ENCODE data around the gene ARAP1. TPM values are rescaled to one million over a fixed set of nuclear protein-coding genes. Genes with fewer than 3 reads are reported as not detected.

ARAP1 gene
- total and polyA plus RNA-seq, 8 donors: 21.5 to 73.5 (median 37.9) TPM

GRCh38 chr11:72720784-72721183, 31.4 kb downstream of the ARAP1 start:
- TF ChIP-seq CTCF (IDR thresholded peaks at IDR 0.05): no peak
- Histone ChIP-seq H3K36me3 (no peaks in the 10 kb centered on the region), H3K4me3 (peak overlapping the region; percentile 44 to 67 (median 58)), H3K27me3 (no peaks in the 10 kb centered on the region), H3K27ac (peak overlapping the region; percentile 65 to 94 (median 75)), H3K9me3 (no peaks in the 10 kb centered on the region), H3K4me1 (peaks cover 13 to 27% (median 20%) of the 10 kb centered on the region in 3 donors)
- FAIRE-seq (no peak), ATAC-seq (peak in 1 of 4 donors; percentile 0), DNase-seq (peak in 2 of 6 donors; percentile 45 to 60)
- 17 to 19% methylated on average over 4 of the region's 4 CpGs for WGBS, 2 donors
- intact Hi-C loops (cut with DNase I): loop anchor here in 1 of 3 donors (10.0 kb wide), 1 partner anchor 64 kb away; no protein-coding TSS in a partner anchor

GRCh38 chr11:72720047-72720446, 32.2 kb downstream of the ARAP1 start:
- FAIRE-seq: no peak
- DNase-seq: peak in 2 of 6 donors; percentile 29 to 51
- Histone ChIP-seq H3K9me3 (no peaks in the 10 kb centered on the region), H3K4me3 (peak overlapping the region in 2 of 4 donors; percentile 58 to 59), H3K27me3 (no peaks in the 10 kb centered on the region), H3K36me3 (no peaks in the 10 kb centered on the region), H3K27ac (peak overlapping the region in 3 of 4 donors; percentile 13 to 94 (median 77)), H3K4me1 (peaks cover 13 to 27% (median 20%) of the 10 kb centered on the region in 3 donors)
- 48 to 56% methylated on average over 3 of the region's 3 CpGs for WGBS, 2 donors
- no peak for ATAC-seq
- intact Hi-C loops (cut with DNase I): loop anchor here in 1 of 3 donors (10.0 kb wide), 1 partner anchor 65 kb away; no protein-coding TSS in a partner anchor
- no peak for TF ChIP-seq CTCF (IDR thresholded peaks at IDR 0.05)

- 41 to 49% methylated on average over 4 of the region's 4 CpGs for WGBS, 2 donors
- Histone ChIP-seq H3K9me3 (no peaks in the 10 kb centered on the region), H3K27me3 (no peaks in the 10 kb centered on the region), H3K4me3 (peak overlapping the region in 1 of 4 donors; percentile 58), H3K4me1 (peaks cover 13 to 27% (median 20%) of the 10 kb centered on the region in 3 donors), H3K27ac (peak overlapping the region in 3 of 4 donors; percentile 13 to 77 (median 54)), H3K36me3 (no peaks in the 10 kb centered on the region)
- DNase-seq (peak in 1 of 6 donors; percentile 10), ATAC-seq (no peak), FAIRE-seq (no peak)
- intact Hi-C loops (cut with DNase I): no loop called here
- no peak for TF ChIP-seq CTCF (IDR thresholded peaks at IDR 0.05)
Observed at GRCh38 chr11:72719551-72719950, 32.7 kb downstream of the ARAP1 start.

GRCh38 chr11:72719144-72719543, 33.1 kb downstream of the ARAP1 start:
- Histone ChIP-seq H3K27me3 (no peaks in the 10 kb centered on the region), H3K9me3 (no peaks in the 10 kb centered on the region), H3K4me1 (peaks cover 13 to 27% (median 20%) of the 10 kb centered on the region in 3 donors), H3K4me3 (peak overlapping the region in 1 of 4 donors; percentile 58), H3K27ac (peak overlapping the region in 2 of 4 donors; percentile 54 to 77), H3K36me3 (no peaks in the 10 kb centered on the region)
- TF ChIP-seq CTCF (IDR thresholded peaks at IDR 0.05): no peak
- ATAC-seq (no peak), FAIRE-seq (no peak), DNase-seq (peak in 1 of 6 donors; percentile 44)
- intact Hi-C loops (cut with DNase I): no loop called here
- 1 to 8% methylated on average over 2 of the region's 2 CpGs for WGBS, 2 donors

- Histone ChIP-seq H3K27ac (peak overlapping the region in 1 of 4 donors; percentile 77), H3K36me3 (no peaks in the 10 kb centered on the region), H3K9me3 (no peaks in the 10 kb centered on the region), H3K4me1 (peaks cover 13 to 24% (median 20%) of the 10 kb centered on the region in 3 donors), H3K4me3 (no peak overlapping the region), H3K27me3 (no peaks in the 10 kb centered on the region)
- intact Hi-C loops (cut with DNase I): no loop called here
- FAIRE-seq (no peak), DNase-seq (peak in 1 of 6 donors; percentile 70), ATAC-seq (no peak)
- 79 to 89% methylated on average over 8 to 9 of the region's 9 CpGs for WGBS, 2 donors
- TF ChIP-seq CTCF (IDR thresholded peaks at IDR 0.05): no peak
Observed at GRCh38 chr11:72718101-72718501, 34.1 kb downstream of the ARAP1 start.

Measured in pancreas (tissue), 10 donors.